SK-N-SH treated with all-trans-retinoic acid at 6 μM for 48 hours (cell line): ENCODE measurements around the gene TOP2A.
"Not testable (repeated sequence)": the region's sequence is repeated elsewhere in the genome, so short reads cannot be mapped to it uniquely, and the experiment has no call there.

Experiments
- ATAC-seq: fragments of 200-7000 bp; cut with Tn5 transposase; 3 replicates; pipeline ENCODE4 v1.9.1; 2020; ENCODE audit warnings: mild to moderate bottlenecking, moderate library complexity
- ARNTL ChIP-seq: fragments of 450-650 bp; formaldehyde crosslinking; IDR thresholded peaks from 2 replicates; pipeline ENCODE4 v1.5.0; 2020; ENCODE audit warnings: low read depth, mild to moderate bottlenecking, moderate library complexity, borderline replicate concordance
- BACH2 ChIP-seq: fragments of 250-450 bp; sonication (Bioruptor Pico); IDR thresholded peaks from 2 replicates; pipeline ENCODE4 v1.9.0; 2021; ENCODE audit warnings: mild to moderate bottlenecking, borderline replicate concordance
- CSDC2 ChIP-seq: fragments of 250-450 bp; sonication (Bioruptor Pico); IDR thresholded peaks from 2 replicates; pipeline ENCODE4 v1.5.0; 2020; ENCODE audit warnings: mild to moderate bottlenecking, moderate library complexity
- ESRRG ChIP-seq: fragments of 250-450 bp; sonication (Bioruptor Pico); IDR thresholded peaks from 2 replicates; pipeline ENCODE4 v1.6.1; 2021; ENCODE audit warnings: mild to moderate bottlenecking
- GLIS3 ChIP-seq: fragments of 250-450 bp; sonication (Bioruptor Pico); IDR thresholded peaks from 2 replicates; pipeline ENCODE4 v1.5.0; 2020; ENCODE audit warnings: mild to moderate bottlenecking, moderate library complexity
- ISL1 ChIP-seq: fragments of 250-450 bp; sonication (Bioruptor Pico); IDR thresholded peaks from 2 replicates; pipeline ENCODE4 v2.1.2; 2022; ENCODE audit warnings: mild to moderate bottlenecking, moderate library complexity
- OSR1 ChIP-seq: fragments of 250-450 bp; sonication (Bioruptor Pico); IDR thresholded peaks from 2 replicates; pipeline ENCODE4 v1.8.0; 2022; ENCODE audit warnings: moderate library complexity, mild to moderate bottlenecking, inconsistent platforms
- PPARA ChIP-seq: fragments of 250-450 bp; sonication (Bioruptor Pico); IDR thresholded peaks from 2 replicates; pipeline ENCODE4 v1.5.0; 2020; ENCODE audit warnings: mild to moderate bottlenecking, borderline replicate concordance
- SNAI2 ChIP-seq: fragments of 250-450 bp; sonication (Bioruptor Pico); IDR thresholded peaks from 2 replicates; pipeline ENCODE4 v1.5.0; 2020; ENCODE audit warnings: mild to moderate bottlenecking, moderate library complexity
- TCF4 ChIP-seq: fragments of 250-450 bp; sonication (Bioruptor Pico); IDR thresholded peaks from 2 replicates; pipeline ENCODE4 v1.8.0; 2021; ENCODE audit warnings: mild to moderate bottlenecking, moderate library complexity, borderline replicate concordance
- TOX ChIP-seq: fragments of 250-450 bp; sonication (Bioruptor Pico); IDR thresholded peaks from 2 replicates; pipeline ENCODE4 v1.8.0; 2021; ENCODE audit warnings: mild to moderate bottlenecking, moderate library complexity, borderline replicate concordance
- ZC3H10 ChIP-seq: fragments of 250-450 bp; sonication (Bioruptor Pico); IDR thresholded peaks from 2 replicates; pipeline ENCODE4 v1.5.1; 2021; ENCODE audit warnings: mild to moderate bottlenecking, moderate library complexity
- ZFP3 ChIP-seq: fragments of 250-450 bp; sonication (Bioruptor Pico); IDR thresholded peaks from 2 replicates; pipeline ENCODE4 v1.5.0; 2020; ENCODE audit warnings: mild to moderate bottlenecking, moderate library complexity
- ZFP30 ChIP-seq: fragments of 450-650 bp; formaldehyde crosslinking; IDR thresholded peaks from 2 replicates; pipeline ENCODE4 v1.5.0; 2022; ENCODE audit warnings: mild to moderate bottlenecking, moderate library complexity
- ZNF565 ChIP-seq: fragments of 450-650 bp; formaldehyde crosslinking; conservative IDR thresholded peaks from 2 replicates; pipeline ENCODE4 v1.5.0; 2020; ENCODE audit warnings: low read depth, mild to moderate bottlenecking, moderate library complexity
- ZNF70 ChIP-seq: fragments of 450-650 bp; formaldehyde crosslinking; IDR thresholded peaks from 2 replicates; pipeline ENCODE4 v1.5.0; 2020; ENCODE audit warnings: mild to moderate bottlenecking, moderate library complexity
- ZNF8 ChIP-seq: fragments of 450-650 bp; formaldehyde crosslinking; IDR thresholded peaks from 2 replicates; pipeline ENCODE4 v1.5.0; 2020; ENCODE audit warnings: mild to moderate bottlenecking, moderate library complexity
- TF ChIP-seq, protein P1 (sequence below): fragments of 250-450 bp; sonication (Bioruptor Pico); IDR thresholded peaks from 2 replicates; pipeline ENCODE4 v1.5.1; 2020; ENCODE audit warnings: low read depth, mild to moderate bottlenecking, moderate library complexity
- TF ChIP-seq, protein P2 (sequence below): fragments of 250-450 bp; sonication (Bioruptor Pico); IDR thresholded peaks from 2 replicates; pipeline ENCODE4 v1.5.1; 2021; ENCODE audit warnings: mild to moderate bottlenecking, moderate library complexity
- TF ChIP-seq, protein P3 (sequence below): fragments of 250-450 bp; sonication (Bioruptor Pico); IDR thresholded peaks from 2 replicates; pipeline ENCODE4 v1.5.0; 2020; ENCODE audit warnings: mild to moderate bottlenecking, moderate library complexity
- TF ChIP-seq, protein P4 (sequence below): fragments of 250-450 bp; sonication (Bioruptor Pico); IDR thresholded peaks from 2 replicates; pipeline ENCODE4 v1.8.0; 2020; ENCODE audit warnings: mild to moderate bottlenecking, moderate library complexity, borderline replicate concordance
- TF ChIP-seq, protein P5 (sequence below): fragments of 250-450 bp; sonication (Bioruptor Pico); IDR thresholded peaks from 2 replicates; pipeline ENCODE4 v1.8.0; 2021; ENCODE audit warnings: low read depth, mild to moderate bottlenecking, moderate library complexity, borderline replicate concordance

The TOP2A gene

DNA sequence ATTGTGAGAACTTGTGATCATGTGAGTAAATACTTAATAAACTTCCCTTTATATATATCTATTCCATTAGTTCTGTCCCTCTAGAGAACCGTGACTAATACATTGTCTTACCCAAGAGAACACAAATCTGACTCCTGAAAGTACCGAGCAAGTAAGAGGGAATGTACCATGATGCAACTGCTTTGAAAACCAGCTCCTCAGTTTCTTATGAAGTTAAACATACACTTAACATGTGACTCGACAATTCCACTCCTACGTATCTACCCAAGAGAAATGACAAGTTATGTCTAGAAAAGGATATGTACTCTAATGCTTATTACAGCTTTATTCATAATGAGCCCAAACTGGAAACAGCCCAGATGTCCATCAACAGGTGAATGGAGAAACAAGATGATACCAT, 44.4 kb downstream of the TOP2A start:
- no peak for ATAC-seq
- TF ChIP-seq ZFP30 (no peak), SNAI2 (no peak), CSDC2 (CRISPR knock-in tag) (no peak), ZFP3 (CRISPR knock-in tag) (no peak), TOX (CRISPR knock-in tag) (no peak), GLIS3 (no peak), ARNTL (CRISPR knock-in tag) (no peak), ZNF565 (no peak), ZNF8 (CRISPR knock-in tag) (no peak), ISL1 (CRISPR knock-in tag) (no peak), PPARA (CRISPR knock-in tag) (no peak)
- TF ChIP-seq, protein P1, sequence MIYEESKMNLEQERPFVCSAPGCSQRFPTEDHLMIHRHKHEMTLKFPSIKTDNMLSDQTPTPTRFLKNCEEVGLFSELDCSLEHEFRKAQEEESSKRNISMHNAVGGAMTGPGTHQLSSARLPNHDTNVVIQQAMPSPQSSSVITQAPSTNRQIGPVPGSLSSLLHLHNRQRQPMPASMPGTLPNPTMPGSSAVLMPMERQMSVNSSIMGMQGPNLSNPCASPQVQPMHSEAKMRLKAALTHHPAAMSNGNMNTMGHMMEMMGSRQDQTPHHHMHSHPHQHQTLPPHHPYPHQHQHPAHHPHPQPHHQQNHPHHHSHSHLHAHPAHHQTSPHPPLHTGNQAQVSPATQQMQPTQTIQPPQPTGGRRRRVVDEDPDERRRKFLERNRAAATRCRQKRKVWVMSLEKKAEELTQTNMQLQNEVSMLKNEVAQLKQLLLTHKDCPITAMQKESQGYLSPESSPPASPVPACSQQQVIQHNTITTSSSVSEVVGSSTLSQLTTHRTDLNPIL (CRISPR knock-in tag), result no peak
- TF ChIP-seq, protein P2, sequence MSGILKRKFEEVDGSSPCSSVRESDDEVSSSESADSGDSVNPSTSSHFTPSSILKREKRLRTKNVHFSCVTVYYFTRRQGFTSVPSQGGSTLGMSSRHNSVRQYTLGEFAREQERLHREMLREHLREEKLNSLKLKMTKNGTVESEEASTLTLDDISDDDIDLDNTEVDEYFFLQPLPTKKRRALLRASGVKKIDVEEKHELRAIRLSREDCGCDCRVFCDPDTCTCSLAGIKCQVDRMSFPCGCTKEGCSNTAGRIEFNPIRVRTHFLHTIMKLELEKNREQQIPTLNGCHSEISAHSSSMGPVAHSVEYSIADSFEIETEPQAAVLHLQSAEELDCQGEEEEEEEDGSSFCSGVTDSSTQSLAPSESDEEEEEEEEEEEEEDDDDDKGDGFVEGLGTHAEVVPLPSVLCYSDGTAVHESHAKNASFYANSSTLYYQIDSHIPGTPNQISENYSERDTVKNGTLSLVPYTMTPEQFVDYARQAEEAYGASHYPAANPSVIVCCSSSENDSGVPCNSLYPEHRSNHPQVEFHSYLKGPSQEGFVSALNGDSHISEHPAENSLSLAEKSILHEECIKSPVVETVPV (CRISPR knock-in tag), result no peak
- TF ChIP-seq, protein P3, sequence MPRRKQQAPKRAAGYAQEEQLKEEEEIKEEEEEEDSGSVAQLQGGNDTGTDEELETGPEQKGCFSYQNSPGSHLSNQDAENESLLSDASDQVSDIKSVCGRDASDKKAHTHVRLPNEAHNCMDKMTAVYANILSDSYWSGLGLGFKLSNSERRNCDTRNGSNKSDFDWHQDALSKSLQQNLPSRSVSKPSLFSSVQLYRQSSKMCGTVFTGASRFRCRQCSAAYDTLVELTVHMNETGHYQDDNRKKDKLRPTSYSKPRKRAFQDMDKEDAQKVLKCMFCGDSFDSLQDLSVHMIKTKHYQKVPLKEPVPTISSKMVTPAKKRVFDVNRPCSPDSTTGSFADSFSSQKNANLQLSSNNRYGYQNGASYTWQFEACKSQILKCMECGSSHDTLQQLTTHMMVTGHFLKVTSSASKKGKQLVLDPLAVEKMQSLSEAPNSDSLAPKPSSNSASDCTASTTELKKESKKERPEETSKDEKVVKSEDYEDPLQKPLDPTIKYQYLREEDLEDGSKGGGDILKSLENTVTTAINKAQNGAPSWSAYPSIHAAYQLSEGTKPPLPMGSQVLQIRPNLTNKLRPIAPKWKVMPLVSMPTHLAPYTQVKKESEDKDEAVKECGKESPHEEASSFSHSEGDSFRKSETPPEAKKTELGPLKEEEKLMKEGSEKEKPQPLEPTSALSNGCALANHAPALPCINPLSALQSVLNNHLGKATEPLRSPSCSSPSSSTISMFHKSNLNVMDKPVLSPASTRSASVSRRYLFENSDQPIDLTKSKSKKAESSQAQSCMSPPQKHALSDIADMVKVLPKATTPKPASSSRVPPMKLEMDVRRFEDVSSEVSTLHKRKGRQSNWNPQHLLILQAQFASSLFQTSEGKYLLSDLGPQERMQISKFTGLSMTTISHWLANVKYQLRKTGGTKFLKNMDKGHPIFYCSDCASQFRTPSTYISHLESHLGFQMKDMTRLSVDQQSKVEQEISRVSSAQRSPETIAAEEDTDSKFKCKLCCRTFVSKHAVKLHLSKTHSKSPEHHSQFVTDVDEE, result no peak

DNA sequence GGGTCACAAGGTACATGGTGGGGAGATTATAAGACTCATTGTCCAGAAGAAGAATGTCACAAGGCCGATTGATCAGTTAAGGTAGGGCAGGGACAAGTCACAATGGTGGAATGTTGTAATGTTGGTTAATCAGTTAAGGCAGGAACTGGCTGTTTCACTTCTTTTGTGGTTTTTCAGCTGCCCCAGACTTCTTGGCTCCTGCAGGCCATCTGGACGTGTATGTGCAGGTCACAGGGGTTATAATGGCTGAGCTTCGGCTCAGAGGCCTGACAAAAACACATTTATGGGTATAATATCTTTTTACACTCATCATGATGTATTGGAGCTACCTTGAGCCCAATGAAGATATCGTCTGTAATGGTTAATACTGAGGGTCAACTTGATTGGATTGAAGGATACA, 45.1 kb downstream of the TOP2A start:
- ATAC-seq, result not testable (repeated sequence)

DNA sequence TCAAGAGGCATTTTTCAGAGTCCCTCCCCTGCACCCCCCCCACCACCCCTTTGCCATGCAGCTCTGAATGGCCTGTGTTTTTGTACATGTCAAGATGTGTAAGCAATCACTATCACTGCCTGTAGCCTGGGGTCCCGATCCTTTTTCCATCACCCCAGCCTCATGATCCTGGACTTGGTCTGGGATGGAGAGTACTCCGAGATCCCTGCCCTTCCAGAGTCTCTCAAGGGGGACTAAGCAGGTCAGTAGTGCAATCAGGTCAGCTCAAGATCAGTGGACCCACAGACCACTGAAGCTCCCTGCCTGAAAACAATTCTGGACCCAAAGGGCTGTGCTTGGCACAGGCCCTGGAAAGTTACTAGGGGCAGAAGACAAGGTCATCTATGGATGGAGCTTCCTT, 45.7 kb downstream of the TOP2A start:
- ATAC-seq, result no peak
- TF ChIP-seq, protein P3, result no peak
- TF ChIP-seq ZNF565, result no peak
- TF ChIP-seq ESRRG (CRISPR knock-in tag), result no peak
- no peak for TF ChIP-seq TCF4
- no peak for TF ChIP-seq GLIS3
- TF ChIP-seq ZNF8 (CRISPR knock-in tag), result no peak
- TF ChIP-seq SNAI2, result no peak
- TF ChIP-seq ZC3H10 (CRISPR knock-in tag), result no peak
- no peak for TF ChIP-seq ZNF70 (CRISPR knock-in tag)
- no peak for TF ChIP-seq BACH2 (CRISPR knock-in tag)
- TF ChIP-seq, protein P2 (CRISPR knock-in tag), result no peak
- no peak for TF ChIP-seq PPARA (CRISPR knock-in tag)
- TF ChIP-seq, protein P1 (CRISPR knock-in tag), result no peak
- TF ChIP-seq, protein P4, sequence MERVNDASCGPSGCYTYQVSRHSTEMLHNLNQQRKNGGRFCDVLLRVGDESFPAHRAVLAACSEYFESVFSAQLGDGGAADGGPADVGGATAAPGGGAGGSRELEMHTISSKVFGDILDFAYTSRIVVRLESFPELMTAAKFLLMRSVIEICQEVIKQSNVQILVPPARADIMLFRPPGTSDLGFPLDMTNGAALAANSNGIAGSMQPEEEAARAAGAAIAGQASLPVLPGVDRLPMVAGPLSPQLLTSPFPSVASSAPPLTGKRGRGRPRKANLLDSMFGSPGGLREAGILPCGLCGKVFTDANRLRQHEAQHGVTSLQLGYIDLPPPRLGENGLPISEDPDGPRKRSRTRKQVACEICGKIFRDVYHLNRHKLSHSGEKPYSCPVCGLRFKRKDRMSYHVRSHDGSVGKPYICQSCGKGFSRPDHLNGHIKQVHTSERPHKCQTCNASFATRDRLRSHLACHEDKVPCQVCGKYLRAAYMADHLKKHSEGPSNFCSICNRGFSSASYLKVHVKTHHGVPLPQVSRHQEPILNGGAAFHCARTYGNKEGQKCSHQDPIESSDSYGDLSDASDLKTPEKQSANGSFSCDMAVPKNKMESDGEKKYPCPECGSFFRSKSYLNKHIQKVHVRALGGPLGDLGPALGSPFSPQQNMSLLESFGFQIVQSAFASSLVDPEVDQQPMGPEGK (CRISPR knock-in tag), result no peak
- TF ChIP-seq ARNTL (CRISPR knock-in tag), result no peak
- TF ChIP-seq, protein P5, sequence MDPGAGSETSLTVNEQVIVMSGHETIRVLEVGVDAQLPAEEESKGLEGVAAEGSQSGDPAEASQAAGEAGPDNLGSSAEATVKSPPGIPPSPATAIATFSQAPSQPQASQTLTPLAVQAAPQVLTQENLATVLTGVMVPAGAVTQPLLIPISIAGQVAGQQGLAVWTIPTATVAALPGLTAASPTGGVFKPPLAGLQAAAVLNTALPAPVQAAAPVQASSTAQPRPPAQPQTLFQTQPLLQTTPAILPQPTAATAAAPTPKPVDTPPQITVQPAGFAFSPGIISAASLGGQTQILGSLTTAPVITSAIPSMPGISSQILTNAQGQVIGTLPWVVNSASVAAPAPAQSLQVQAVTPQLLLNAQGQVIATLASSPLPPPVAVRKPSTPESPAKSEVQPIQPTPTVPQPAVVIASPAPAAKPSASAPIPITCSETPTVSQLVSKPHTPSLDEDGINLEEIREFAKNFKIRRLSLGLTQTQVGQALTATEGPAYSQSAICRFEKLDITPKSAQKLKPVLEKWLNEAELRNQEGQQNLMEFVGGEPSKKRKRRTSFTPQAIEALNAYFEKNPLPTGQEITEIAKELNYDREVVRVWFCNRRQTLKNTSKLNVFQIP (CRISPR knock-in tag), result no peak
- no peak for TF ChIP-seq ZFP30
- TF ChIP-seq TOX (CRISPR knock-in tag), result no peak
- no peak for TF ChIP-seq OSR1
